ENCODE results near the gene BCL2. TPM values are rescaled to one million over a fixed set of nuclear protein-coding genes. Genes with fewer than 3 reads are reported as not detected.

The BCL2 gene
- total and polyA plus RNA-seq, 9 of the 15 experiments (the other 6 are each of a cell fraction or from before 2014, with no cell fraction given), result 0.10 to 1.1 (median 0.65) TPM

GRCh38 chr18:63344263-63344662 lies 24.7 kb upstream of the BCL2 start:
- Histone ChIP-seq H2AFZ (ENCODE audit: low read depth, low read length) (no peak overlapping the region), H4K20me1 (replicated peaks; ENCODE audit: control insufficient read depth, insufficient read depth, low read length) (no peaks in the 10 kb centered on the region), H3K27ac (ENCODE audit: extremely low read depth, low read depth, low read length) (no peak overlapping the region), H3K9me3 (replicated peaks; ENCODE audit: control insufficient read depth, insufficient read depth, low read depth, low read length) (no peaks in the 10 kb centered on the region), H3K4me3 (no peak overlapping the region), H3K4me2 (ENCODE audit: insufficient read depth, low read length) (no peak overlapping the region), H3K9me1 (ENCODE audit: control insufficient read depth, insufficient read depth, low read length) (no peaks in the 10 kb centered on the region), H3K79me2 (ENCODE audit: control insufficient read depth, insufficient read depth, low read length) (no peaks in the 10 kb centered on the region), H3K27me3 (ENCODE audit: control insufficient read depth in 2 of 2, insufficient read depth in 2 of 2, low read length in 2 of 2) (no peaks in the 10 kb centered on the region), H3K9ac (ENCODE audit: insufficient read depth in 1 of 2, low read depth in 2 of 2, low read length in 2 of 2) (no peak overlapping the region), H3K36me3 (ENCODE audit: control insufficient read depth, insufficient read depth, low read length) (peaks cover 40% of the 10 kb centered on the region; the same call in 2 of the 3 replicates), H3K4me1 (replicated peaks in 1 of 2; ENCODE audit: control insufficient read depth in 2 of 2, insufficient read depth in 2 of 2, low read length in 2 of 2) (no peaks in the 10 kb centered on the region)
- no TSS peak for BruUV-seq (replicated peaks)
- FAIRE-seq (no peak), DNase-seq (ENCODE audit: extremely low read depth in 1 of 4, low spot score in 3 of 4) (no peak), ATAC-seq (no peak)
- TF ChIP-seq ZBTB34 (CRISPR knock-in tag; IDR thresholded peaks at IDR 0.05), result no peak
- TF ChIP-seq ZNF124 (CRISPR knock-in tag; IDR thresholded peaks at IDR 0.05), result no peak
- TF ChIP-seq ZNF316 (IDR thresholded peaks at IDR 0.05), result no peak
- TF ChIP-seq MYNN (IDR thresholded peaks at IDR 0.05), result no peak
- TF ChIP-seq MYNN (CRISPR knock-in tag; IDR thresholded peaks at IDR 0.05), result no peak
- TF ChIP-seq ZNF57 (CRISPR knock-in tag; IDR thresholded peaks at IDR 0.05), result no peak
- no peak for TF ChIP-seq HDAC8 (tag; IDR thresholded peaks at IDR 0.05)
- TF ChIP-seq TAF7 (tag; IDR thresholded peaks at IDR 0.05), result no peak
- no peak for TF ChIP-seq GATA2 (CRISPR knock-in tag; IDR thresholded peaks at IDR 0.05)
- TF ChIP-seq ZNF589 (CRISPR knock-in tag; IDR thresholded peaks at IDR 0.05; ENCODE audit: low read depth), result no peak
- TF ChIP-seq JUND (IDR thresholded peaks at IDR 0.05; ENCODE audit: borderline replicate concordance, low read depth, low read length), result no peak
- no peak for TF ChIP-seq JUND (tag; IDR thresholded peaks at IDR 0.05; ENCODE audit: borderline replicate concordance, low read depth, low read length)
- no peak for TF ChIP-seq SMAD4 (CRISPR knock-in tag; conservative IDR thresholded peaks at IDR 0.05)
- no peak for TF ChIP-seq ZBTB8A (IDR thresholded peaks at IDR 0.05; ENCODE audit: partially characterized antibody)
- no peak for TF ChIP-seq CGGBP1 (CRISPR knock-in tag; IDR thresholded peaks at IDR 0.05)
- TF ChIP-seq NR1H2 (CRISPR knock-in tag; IDR thresholded peaks at IDR 0.05), result no peak
- no peak for TF ChIP-seq KLF1 (tag; IDR thresholded peaks at IDR 0.05)
- no peak for TF ChIP-seq ZSCAN32 (CRISPR knock-in tag; IDR thresholded peaks at IDR 0.05)
- POLR2A ChIA-PET, result no interaction called here
- in situ Hi-C loops (cut with MboI) (loop anchor here (10.0 kb wide), 1 partner anchor 91 kb away; no protein-coding TSS in a partner anchor), intact Hi-C loops (cut with micrococcal nuclease) (loop anchor here (5.0 to 10.0 kb wide), 2 partner anchors 163 to 501 kb away; no protein-coding TSS in a partner anchor)
- whole genome bisulfite sequencing (ENCODE audit: insufficient coverage, low coverage, missing lambda C conversion rate), result 83% methylated on average over 5 of the region's 5 CpGs
- CTCF ChIA-PET (ENCODE audit: low intra/inter-chr PET ratio), result no interaction called here

Data from K562 (cell line).